ENCODE measurements around the gene SERPINA3. TPM values are rescaled to one million over a fixed set of nuclear protein-coding genes. Genes with fewer than 3 reads are reported as not detected.

The SERPINA3 gene
- total RNA-seq, 4 donors from 2014 or later: 1.7 to 109 (median 17.6) TPM

- no peak for TF ChIP-seq CTCF (IDR thresholded peaks at IDR 0.05)
- TF ChIP-seq POLR2A (IDR thresholded peaks at IDR 0.05): no peak
- Histone ChIP-seq H3K9me3 (no peaks in the 10 kb centered on the region), H3K27me3 (no peaks in the 10 kb centered on the region), H3K4me3 (no peak overlapping the region), H3K4me1 (no peaks in the 10 kb centered on the region), H3K36me3 (no peaks in the 10 kb centered on the region), H3K27ac (no peak overlapping the region)
- intact Hi-C loops (cut with DNase I; ENCODE audit: low total_unique reads): no loop called here
- no peak for DNase-seq
Measured at GRCh38 chr14:94570002-94570400, 42.2 kb upstream of the SERPINA3 start.

- DNase-seq: no peak
- no peak overlapping the region for H3K27ac ChIP-seq
- H3K36me3 ChIP-seq: no peaks in the 10 kb centered on the region
- H3K4me3 ChIP-seq: no peak overlapping the region
- no peaks in the 10 kb centered on the region for H3K9me3 ChIP-seq
- TF ChIP-seq POLR2A (IDR thresholded peaks at IDR 0.05): no peak
- no peak for TF ChIP-seq CTCF (IDR thresholded peaks at IDR 0.05)
- no peaks in the 10 kb centered on the region for H3K27me3 ChIP-seq
- H3K4me1 ChIP-seq: no peaks in the 10 kb centered on the region
- intact Hi-C loops (cut with DNase I; ENCODE audit: low total_unique reads): no loop called here
Measured at GRCh38 chr14:94570440-94570839, 41.8 kb upstream of the SERPINA3 start.

GRCh38 chr14:94571395-94571794 is 40.8 kb upstream of the SERPINA3 start:
- Histone ChIP-seq H3K4me1 (no peaks in the 10 kb centered on the region), H3K27ac (peak overlapping the region in 1 of 2 donors; percentile 39), H3K27me3 (no peaks in the 10 kb centered on the region), H3K4me3 (no peak overlapping the region), H3K36me3 (no peaks in the 10 kb centered on the region), H3K9me3 (no peaks in the 10 kb centered on the region)
- DNase-seq: no peak
- TF ChIP-seq CTCF (IDR thresholded peaks at IDR 0.05) (no peak), POLR2A (IDR thresholded peaks at IDR 0.05) (no peak)
- intact Hi-C loops (cut with DNase I; ENCODE audit: low total_unique reads): no loop called here

- no peaks in the 10 kb centered on the region for H3K9me3 ChIP-seq
- H3K36me3 ChIP-seq: no peaks in the 10 kb centered on the region
- H3K4me3 ChIP-seq: no peak overlapping the region
- no peaks in the 10 kb centered on the region for H3K4me1 ChIP-seq
- intact Hi-C loops (cut with DNase I; ENCODE audit: low total_unique reads): no loop called here
- no peaks in the 10 kb centered on the region for H3K27me3 ChIP-seq
- H3K27ac ChIP-seq: no peak overlapping the region
- no peak for TF ChIP-seq POLR2A (IDR thresholded peaks at IDR 0.05)
- no peak for TF ChIP-seq CTCF (IDR thresholded peaks at IDR 0.05)
- DNase-seq: no peak
Measured at GRCh38 chr14:94571950-94572349, 40.2 kb upstream of the SERPINA3 start.

GRCh38 chr14:94572637-94573303 is 39.4 kb upstream of the SERPINA3 start:
- H3K27ac ChIP-seq: no peak overlapping the region
- no peaks in the 10 kb centered on the region for H3K4me1 ChIP-seq
- no peaks in the 10 kb centered on the region for H3K36me3 ChIP-seq
- H3K27me3 ChIP-seq: no peaks in the 10 kb centered on the region
- DNase-seq: no peak
- TF ChIP-seq CTCF (IDR thresholded peaks at IDR 0.05): no peak
- no peak for TF ChIP-seq POLR2A (IDR thresholded peaks at IDR 0.05)
- intact Hi-C loops (cut with DNase I; ENCODE audit: low total_unique reads): no loop called here
- no peaks in the 10 kb centered on the region for H3K9me3 ChIP-seq
- H3K4me3 ChIP-seq: no peak overlapping the region

All from uterus (tissue), 4 donors.